GM19351 (cell line): Measurements from ENCODE around the gene ILDR2.

Experiments
- ATAC-seq: cut with Tn5 transposase; IDR thresholded peaks from one replicate; pipeline ENCODE4 v1.9.1; 2021; ENCODE audit warnings: mild to moderate bottlenecking, moderate library complexity; ENCODE audit not compliant: unreplicated experiment

Gene ILDR2, protein sequence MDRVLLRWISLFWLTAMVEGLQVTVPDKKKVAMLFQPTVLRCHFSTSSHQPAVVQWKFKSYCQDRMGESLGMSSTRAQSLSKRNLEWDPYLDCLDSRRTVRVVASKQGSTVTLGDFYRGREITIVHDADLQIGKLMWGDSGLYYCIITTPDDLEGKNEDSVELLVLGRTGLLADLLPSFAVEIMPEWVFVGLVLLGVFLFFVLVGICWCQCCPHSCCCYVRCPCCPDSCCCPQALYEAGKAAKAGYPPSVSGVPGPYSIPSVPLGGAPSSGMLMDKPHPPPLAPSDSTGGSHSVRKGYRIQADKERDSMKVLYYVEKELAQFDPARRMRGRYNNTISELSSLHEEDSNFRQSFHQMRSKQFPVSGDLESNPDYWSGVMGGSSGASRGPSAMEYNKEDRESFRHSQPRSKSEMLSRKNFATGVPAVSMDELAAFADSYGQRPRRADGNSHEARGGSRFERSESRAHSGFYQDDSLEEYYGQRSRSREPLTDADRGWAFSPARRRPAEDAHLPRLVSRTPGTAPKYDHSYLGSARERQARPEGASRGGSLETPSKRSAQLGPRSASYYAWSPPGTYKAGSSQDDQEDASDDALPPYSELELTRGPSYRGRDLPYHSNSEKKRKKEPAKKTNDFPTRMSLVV

GRCh38 chr1:166975361-166976129 is at the start of gene ILDR2:
Gene ILDR2, minus strand, starts transcription at chr1:166975540. Its CDS starts 272 bp downstream, at chr1:166975268.
- ATAC-seq = peak; percentile 63

- ATAC-seq = no peak
These were observed 47.0 kb upstream of the ILDR2 start for GRCh38 chr1:167022384-167022783.

GRCh38 chr1:167016100-167016750 is 40.9 kb upstream of the ILDR2 start:
- ATAC-seq = no peak

DNA sequence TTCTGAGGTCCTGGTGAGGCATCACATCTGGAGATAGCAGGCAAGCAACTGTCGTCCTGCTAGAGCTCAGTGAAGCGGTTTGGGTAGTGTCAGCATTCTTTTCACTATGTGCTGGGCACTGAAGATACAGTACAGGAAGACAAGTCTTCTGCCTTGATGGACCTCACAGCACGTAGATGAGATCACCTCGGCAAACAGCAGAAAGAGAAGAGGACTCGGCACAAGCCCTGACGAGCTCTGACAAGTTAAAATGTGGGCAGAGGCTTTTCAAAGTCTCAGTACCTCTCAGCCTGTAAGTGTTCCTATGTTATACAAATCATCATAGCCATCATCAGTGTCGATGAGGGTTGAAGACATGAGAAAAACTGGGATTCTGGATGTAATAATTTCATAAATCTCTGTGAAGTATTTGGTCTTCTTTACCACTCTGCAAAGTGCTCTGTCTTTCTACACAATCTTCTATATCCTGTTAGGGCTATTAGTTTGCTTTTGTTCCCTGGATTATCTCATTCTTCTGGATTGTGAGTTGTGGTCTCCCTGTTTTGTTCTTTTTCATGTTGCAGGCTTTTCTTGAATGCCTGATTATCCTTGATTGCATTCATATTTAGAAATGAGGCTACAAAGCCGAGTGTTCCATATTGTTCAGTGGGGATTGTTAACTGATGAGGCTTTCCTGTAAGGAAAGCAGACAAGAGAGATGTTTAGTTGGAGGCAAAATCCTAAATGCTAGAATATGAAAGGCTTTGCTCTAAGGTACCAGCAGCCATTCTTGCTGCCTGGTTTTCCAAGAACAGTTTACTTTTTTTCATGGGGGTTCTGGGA is 38.0 kb upstream of the ILDR2 start:
- ATAC-seq = no peak

GRCh38 chr1:167012570-167012969 is 37.2 kb upstream of the ILDR2 start:
- ATAC-seq = no peak

DNA sequence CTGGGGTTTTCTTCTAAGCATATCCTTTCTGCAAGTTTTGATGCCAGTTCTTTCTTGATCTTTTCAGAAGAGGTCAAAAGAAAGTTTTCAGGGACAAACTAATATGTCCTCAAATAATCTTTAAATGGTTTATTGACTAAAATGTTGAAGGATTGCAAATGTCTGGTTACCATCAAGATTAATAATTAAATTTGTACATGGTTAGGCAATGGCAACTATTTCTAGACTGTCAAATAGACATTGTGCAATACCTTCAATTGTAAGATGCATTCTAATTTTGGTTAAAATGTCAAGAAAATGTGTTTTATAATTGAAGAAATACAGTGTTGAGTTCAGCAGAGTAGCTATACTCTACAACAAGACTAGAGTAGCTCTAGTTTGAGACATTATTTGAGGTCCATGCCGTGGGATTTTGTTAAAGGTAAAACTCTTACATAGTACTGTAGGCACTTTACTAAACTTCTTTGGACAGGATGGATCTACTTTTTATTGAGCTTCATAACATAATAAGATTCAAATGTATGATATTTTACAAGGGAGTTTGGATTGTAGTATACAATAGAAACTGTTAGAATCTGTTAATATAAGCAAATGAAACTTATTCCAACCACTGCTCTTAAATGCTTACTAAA is 36.3 kb upstream of the ILDR2 start:
- ATAC-seq = no peak

GRCh38 chr1:167003711-167004110 is 28.4 kb upstream of the ILDR2 start:
- no peak for ATAC-seq

DNA sequence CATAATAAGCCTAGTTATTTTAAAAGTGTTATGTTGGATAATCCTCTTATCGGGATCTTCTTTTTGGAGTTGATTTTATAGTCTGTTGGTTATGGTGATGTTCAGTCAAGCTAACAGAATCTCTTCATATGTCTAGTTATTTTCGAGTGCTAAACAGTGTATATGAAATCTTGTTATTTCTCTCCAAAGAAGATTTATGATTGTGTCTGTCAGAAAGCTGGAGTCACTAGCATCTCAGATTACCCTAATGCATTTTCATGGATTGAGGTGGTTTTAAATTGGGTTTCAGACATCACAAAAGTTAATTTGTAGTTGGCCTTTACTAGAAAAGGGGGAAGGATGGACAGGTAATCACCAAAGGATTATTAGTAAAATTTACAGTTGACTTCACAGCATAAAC is 27.0 kb upstream of the ILDR2 start:
- no peak for ATAC-seq

DNA sequence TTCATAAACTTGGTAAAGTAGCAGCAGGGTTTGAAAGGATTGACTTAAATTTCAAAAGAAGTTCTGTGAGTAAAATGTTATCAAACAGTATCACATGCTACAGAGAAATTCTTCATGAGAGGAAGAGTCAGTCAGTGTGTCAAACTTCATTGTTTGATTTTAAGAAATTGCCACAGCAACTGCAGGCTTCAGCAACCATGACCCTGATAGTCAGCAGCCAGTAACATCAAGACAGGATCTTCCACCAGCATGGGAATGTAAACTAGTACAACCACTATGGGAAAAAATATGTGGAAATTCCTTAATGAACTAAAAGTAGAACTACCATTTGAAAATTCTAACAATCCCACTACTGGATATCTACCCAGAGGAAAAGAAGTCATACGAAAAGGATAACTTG is 25.2 kb upstream of the ILDR2 start:
- ATAC-seq = no peak

GRCh38 chr1:166999500-167000055 is 24.2 kb upstream of the ILDR2 start:
- peak; percentile 85 for ATAC-seq

GRCh38 chr1:166999075-166999474 is 23.7 kb upstream of the ILDR2 start:
- ATAC-seq = peak; percentile 49

GRCh38 chr1:166988974-166989515 is 13.7 kb upstream of the ILDR2 start, which contains the start of gene MAEL:
Gene MAEL, plus strand, starts transcription at chr1:166989280. Its CDS starts 73 bp downstream, at chr1:166989353.
- no peak for ATAC-seq

GRCh38 chr1:166981589-166981988 is 6.2 kb upstream of the ILDR2 start:
- no peak for ATAC-seq

- ATAC-seq = no peak
These were observed 5.5 kb upstream of the ILDR2 start for GRCh38 chr1:166980818-166981217.

DNA sequence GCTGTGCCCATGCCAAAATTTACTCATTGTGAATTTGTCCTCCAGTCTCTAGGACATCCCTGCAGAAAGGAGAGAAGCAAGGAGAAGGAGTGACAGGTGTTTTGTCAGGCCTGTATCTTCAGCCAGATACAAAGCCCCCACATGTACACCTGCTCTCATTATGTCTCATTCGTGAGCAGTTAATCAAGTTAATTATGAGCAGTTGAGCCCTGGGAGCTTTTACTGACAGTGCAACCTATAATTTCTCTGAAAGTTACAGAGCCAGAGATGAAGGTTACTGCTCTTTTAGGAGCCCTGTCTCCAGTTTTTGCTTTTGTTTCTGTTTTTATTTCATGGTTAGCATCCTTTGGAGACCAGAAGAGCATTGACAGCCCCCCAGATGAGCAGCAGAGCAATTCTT is 5.0 kb upstream of the ILDR2 start:
- no peak for ATAC-seq

- peak; percentile 56 for ATAC-seq
These were observed 3.5 kb upstream of the ILDR2 start for GRCh38 chr1:166978821-166979220.

DNA sequence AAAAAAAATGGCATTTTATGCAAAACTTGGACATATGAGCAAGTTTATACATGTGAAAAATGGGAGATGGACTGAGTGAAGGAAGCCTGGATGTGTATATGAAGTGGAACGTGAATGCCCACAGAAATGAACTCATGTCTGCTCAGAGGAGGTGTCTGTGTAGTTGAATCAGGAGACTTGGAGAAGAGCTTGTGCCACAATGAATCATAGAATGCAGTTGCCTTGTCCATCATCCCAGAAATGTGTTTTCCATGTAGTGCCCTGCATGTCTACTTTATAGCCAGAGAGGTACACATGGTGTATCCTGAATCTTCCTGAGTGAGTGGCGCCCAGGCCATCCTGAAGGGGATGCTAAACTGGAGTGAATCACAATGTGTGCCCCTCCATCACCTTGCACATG is 2.6 kb upstream of the ILDR2 start:
- no peak for ATAC-seq

DNA sequence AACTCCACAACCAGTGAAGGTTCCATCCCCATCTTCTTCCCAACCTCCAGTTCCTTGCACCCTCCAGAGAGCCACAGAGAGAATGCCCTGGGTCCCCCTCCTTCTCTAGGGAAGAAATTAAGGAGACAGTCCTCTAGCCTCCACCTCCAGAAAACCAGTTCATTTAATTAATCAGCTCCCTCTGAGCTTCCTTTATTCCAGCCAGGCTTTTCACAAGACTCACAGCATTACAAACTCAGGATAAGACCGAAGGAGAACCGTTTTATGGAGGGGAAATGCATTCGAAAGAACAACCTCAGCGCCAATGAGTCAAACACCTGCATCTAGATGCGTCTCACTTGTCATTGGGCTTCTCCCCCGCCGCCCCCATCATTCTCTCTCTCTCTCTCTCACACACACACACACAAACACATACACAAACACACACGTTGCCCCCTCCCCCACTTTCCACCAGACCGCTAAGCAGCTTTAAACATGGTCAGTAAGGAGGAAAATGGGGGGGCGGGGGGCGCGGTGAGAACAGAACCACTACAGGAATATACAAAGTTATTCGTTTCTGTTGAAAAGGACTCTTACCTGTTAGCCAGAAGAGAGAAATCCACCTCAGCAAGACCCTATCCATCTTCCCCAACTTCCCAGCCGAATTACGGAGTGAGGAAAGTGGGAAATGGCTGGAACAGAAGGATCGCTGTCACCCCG is 544 bp downstream of the ILDR2 start:
- ATAC-seq = no peak

GRCh38 chr1:166972826-166973225 is 2.5 kb downstream of the ILDR2 start:
- no peak for ATAC-seq
